ENCODE results near the gene CD36. TPM values are rescaled to one million over a fixed set of nuclear protein-coding genes. Genes with fewer than 3 reads are reported as not detected.

The CD36 gene
- total RNA-seq, 1 experiment from 2014 or later: 0.28 TPM

DNA sequence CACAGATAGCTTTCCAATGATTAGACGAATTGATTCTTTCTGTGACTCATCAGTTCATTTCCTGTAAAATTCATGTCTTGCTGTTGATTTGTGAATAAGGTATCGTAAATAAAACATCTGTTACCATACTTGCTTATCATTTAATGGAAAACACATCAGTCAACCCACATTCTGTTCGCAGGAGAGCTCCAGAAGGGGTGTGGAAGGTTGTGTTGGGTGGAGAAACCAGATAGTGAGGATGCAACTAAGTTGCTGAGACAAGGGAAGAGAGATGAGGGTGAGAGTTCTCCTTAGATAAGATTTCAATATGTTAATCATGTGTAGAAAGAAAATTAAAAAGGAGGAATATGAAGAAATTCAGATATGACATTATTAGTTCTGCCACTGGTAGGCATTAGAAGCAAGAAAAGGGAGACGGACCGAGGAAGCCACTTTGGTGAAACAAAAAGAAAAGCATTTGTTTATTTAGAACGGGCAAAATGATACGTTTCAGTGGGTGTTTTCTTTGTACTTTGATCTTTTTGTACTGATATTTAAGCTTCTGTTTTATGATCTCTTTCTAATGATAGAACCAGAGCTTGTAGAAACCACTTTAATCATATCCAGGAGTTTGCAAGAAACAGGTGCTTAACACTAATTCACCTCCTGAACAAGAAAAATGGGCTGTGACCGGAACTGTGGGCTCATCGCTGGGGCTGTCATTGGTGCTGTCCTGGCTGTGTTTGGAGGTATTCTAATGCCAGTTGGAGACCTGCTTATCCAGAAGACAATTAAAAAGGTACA lies 7.8 kb downstream of the CD36 start:
- Histone ChIP-seq H2BK12ac (ENCODE audit: insufficient read length, low read depth, low read length) (no peak overlapping the region), H3K79me1 (ENCODE audit: insufficient read depth, low read depth, low read length, poor library complexity, severe bottlenecking) (no peaks in the 10 kb centered on the region), H3K27ac (ENCODE audit: insufficient read length, low read depth, low read length) (no peak overlapping the region), H3K9ac (ENCODE audit: extremely low read depth, insufficient read length, low read length) (no peak overlapping the region), H3K79me2 (ENCODE audit: insufficient read depth, low read length) (no peaks in the 10 kb centered on the region), H3K56ac (ENCODE audit: insufficient read length, low read depth, low read length) (no peak overlapping the region), H2BK15ac (ENCODE audit: low read depth, low read length) (no peak overlapping the region), H3K23me2 (ENCODE audit: insufficient read length, low read depth, low read length, poor library complexity, severe bottlenecking) (no peaks in the 10 kb centered on the region), H3K18ac (ENCODE audit: insufficient read length, low read depth, low read length) (no peak overlapping the region), H3T11ph (ENCODE audit: low read length) (no peak overlapping the region), H2AK5ac (ENCODE audit: insufficient read length, low read length) (no peak overlapping the region), H4K8ac (replicated peaks; ENCODE audit: insufficient read length, low read depth, low read length) (no peak overlapping the region), H3K27me3 (ENCODE audit: insufficient read depth, low read length) (no peaks in the 10 kb centered on the region), H2BK120ac (ENCODE audit: low read depth, low read length, poor library complexity, severe bottlenecking) (no peak overlapping the region), H4K5ac (ENCODE audit: insufficient read length, low read depth, low read length) (no peak overlapping the region), H4K91ac (ENCODE audit: insufficient read length, low read depth, low read length) (no peak overlapping the region), H3K4me2 (ENCODE audit: insufficient read depth, insufficient read length, low read length) (no peak overlapping the region), H3K4ac (ENCODE audit: low read depth, low read length) (no peak overlapping the region), H2BK5ac (ENCODE audit: insufficient read length, low read length) (no peak overlapping the region), H3K4me1 (ENCODE audit: insufficient read depth, low read length) (no peaks in the 10 kb centered on the region), H3K14ac (ENCODE audit: insufficient read depth, low read length) (no peak overlapping the region), H3K9me3 (ENCODE audit: control insufficient read depth, low read depth, low read length) (no peaks in the 10 kb centered on the region), H2BK20ac (ENCODE audit: low read depth, low read length, poor library complexity, severe bottlenecking) (no peak overlapping the region), H4K20me1 (ENCODE audit: control insufficient read depth, insufficient read depth, insufficient read length) (no peaks in the 10 kb centered on the region), H2AFZ (ENCODE audit: low read length) (no peak overlapping the region), H3K23ac (ENCODE audit: insufficient read length, low read depth, low read length) (no peak overlapping the region)
- H3K9me3 Mint-ChIP-seq: no peaks in the 10 kb centered on the region
- no peak for DNase-seq
- H3K4me3 Mint-ChIP-seq: no peak overlapping the region
- TF ChIP-seq, protein P1, sequence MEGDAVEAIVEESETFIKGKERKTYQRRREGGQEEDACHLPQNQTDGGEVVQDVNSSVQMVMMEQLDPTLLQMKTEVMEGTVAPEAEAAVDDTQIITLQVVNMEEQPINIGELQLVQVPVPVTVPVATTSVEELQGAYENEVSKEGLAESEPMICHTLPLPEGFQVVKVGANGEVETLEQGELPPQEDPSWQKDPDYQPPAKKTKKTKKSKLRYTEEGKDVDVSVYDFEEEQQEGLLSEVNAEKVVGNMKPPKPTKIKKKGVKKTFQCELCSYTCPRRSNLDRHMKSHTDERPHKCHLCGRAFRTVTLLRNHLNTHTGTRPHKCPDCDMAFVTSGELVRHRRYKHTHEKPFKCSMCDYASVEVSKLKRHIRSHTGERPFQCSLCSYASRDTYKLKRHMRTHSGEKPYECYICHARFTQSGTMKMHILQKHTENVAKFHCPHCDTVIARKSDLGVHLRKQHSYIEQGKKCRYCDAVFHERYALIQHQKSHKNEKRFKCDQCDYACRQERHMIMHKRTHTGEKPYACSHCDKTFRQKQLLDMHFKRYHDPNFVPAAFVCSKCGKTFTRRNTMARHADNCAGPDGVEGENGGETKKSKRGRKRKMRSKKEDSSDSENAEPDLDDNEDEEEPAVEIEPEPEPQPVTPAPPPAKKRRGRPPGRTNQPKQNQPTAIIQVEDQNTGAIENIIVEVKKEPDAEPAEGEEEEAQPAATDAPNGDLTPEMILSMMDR (conservative IDR thresholded peaks at IDR 0.05): no peak
- no peak overlapping the region for H3K27ac Mint-ChIP-seq
- no peaks in the 10 kb centered on the region for H3K4me1 Mint-ChIP-seq
- H3K27me3 Mint-ChIP-seq (ENCODE audit: low read depth): no peaks in the 10 kb centered on the region
- H3K36me3 Mint-ChIP-seq (ENCODE audit: insufficient read depth in 1 of 3, low read depth in 3 of 3): no peaks in the 10 kb centered on the region
- no CpG with 5 or more reads among the region's 9 CpGs for WGBS (ENCODE audit: extremely low coverage, insufficient read length, low lambda C conversion rate)

Data from H9 (cell line).